HepG2 (cell line): ENCODE results near the gene PYGB. TPM values are rescaled to one million over a fixed set of nuclear protein-coding genes. Genes with fewer than 3 reads are reported as not detected.
A peak's percentile ranks its signal among the peaks of the same experiment; 100 is the strongest.

Source experiments
- CENPX ChIP-seq: sonication (generic); formaldehyde crosslinking; IDR thresholded peaks from 2 replicates; pipeline ENCODE4 v1.9.0; 2021; ENCODE audit warnings: mild to moderate bottlenecking, missing genetic modification reagents, moderate library complexity
- CSRNP1 ChIP-seq: sonication (generic); formaldehyde crosslinking; IDR thresholded peaks from 2 replicates; pipeline ENCODE4 v1.8.1; 2023; ENCODE audit warnings: mild to moderate bottlenecking, missing genetic modification reagents
- CTCF ChIP-seq: sonication (generic); formaldehyde crosslinking; IDR thresholded peaks from 2 replicates; pipeline ENCODE4 v1.5.0; 2020; ENCODE audit warnings: mild to moderate bottlenecking, missing genetic modification reagents, moderate library complexity
- EED ChIP-seq: sonication (generic); formaldehyde crosslinking; IDR thresholded peaks from 2 replicates; pipeline ENCODE4 v1.5.0; 2020; ENCODE audit warnings: mild to moderate bottlenecking, missing genetic modification reagents
- EHMT2 ChIP-seq: fragments of 200-600 bp; sonication (generic); IDR thresholded peaks from 2 replicates; pipeline ENCODE4 v1.7.0; 2017; ENCODE audit warnings: antibody characterized with exemption, low read depth, low read length, borderline replicate concordance
- EZH2 ChIP-seq: conservative IDR thresholded peaks from 2 replicates; pipeline ENCODE4 v1.6.1; 2012; ENCODE audit warnings: mild to moderate bottlenecking, low read depth, low read length, moderate library complexity
- GATAD2A ChIP-seq: IDR thresholded peaks from 2 replicates; pipeline ENCODE4 v1.6.1; 2016
- ISL2 ChIP-seq: sonication (generic); formaldehyde crosslinking; IDR thresholded peaks from 2 replicates; pipeline ENCODE4 v1.5.0; 2020; ENCODE audit warnings: missing genetic modification reagents
- PATZ1 ChIP-seq: sonication (generic); formaldehyde crosslinking; IDR thresholded peaks from 2 replicates; pipeline ENCODE4 v1.4.0; 2020; ENCODE audit warnings: missing genetic modification reagents
- PRPF4 ChIP-seq: fragments of 200-400 bp; formaldehyde crosslinking; IDR thresholded peaks from 2 replicates; pipeline ENCODE4 v1.6.1; 2016; ENCODE audit warnings: low read length, low read depth; ENCODE audit not compliant: poor library complexity, severe bottlenecking
- SP140L ChIP-seq: sonication (generic); formaldehyde crosslinking; IDR thresholded peaks from 2 replicates; pipeline ENCODE4 v1.4.0; 2020; ENCODE audit warnings: missing genetic modification reagents, borderline replicate concordance
- STAT6 ChIP-seq: sonication (generic); formaldehyde crosslinking; IDR thresholded peaks from 2 replicates; pipeline ENCODE4 v1.4.0; 2020; ENCODE audit warnings: missing genetic modification reagents, mild to moderate bottlenecking, borderline replicate concordance
- SUZ12 ChIP-seq: fragments of 150-350 bp; IDR thresholded peaks from 2 replicates; pipeline ENCODE4 v1.6.1; 2014; ENCODE audit warnings: low read depth, low read length
- THAP8 ChIP-seq: sonication (generic); formaldehyde crosslinking; IDR thresholded peaks from 2 replicates; pipeline ENCODE4 v1.5.1; 2020; ENCODE audit warnings: missing genetic modification reagents, mild to moderate bottlenecking, borderline replicate concordance
- THAP9 ChIP-seq: sonication (generic); formaldehyde crosslinking; IDR thresholded peaks from 2 replicates; pipeline ENCODE4; 2020; ENCODE audit warnings: missing genetic modification reagents, mild to moderate bottlenecking, borderline replicate concordance
- ZNF251 ChIP-seq: sonication (generic); formaldehyde crosslinking; IDR thresholded peaks from 2 replicates; pipeline ENCODE4 v1.9.0; 2021; ENCODE audit warnings: mild to moderate bottlenecking, missing genetic modification reagents
- polyA plus RNA-seq, 8 experiments: library from polyadenylated mRNA; depleted of rRNA in 3 of 8; stranded (reverse) in 7 of 8; unstranded in 1 of 8; fragments of >200 nt; fragmentation: Illumina TruSeq in 4 of 8; extraction: Trizol in 4 of 8; gene quantifications; 2 replicates each; pipeline versions ENCODE4 v1.2.1 to v1.2.3, GENCODE V29; 2011 to 2016; ENCODE audit warnings: low read depth in 4 of 8, missing spikeins in 1 of 8, mixed read lengths in 1 of 8; ENCODE audit not compliant: insufficient read depth in 1 of 8
- total RNA-seq, 5 experiments: library from RNA; depleted of rRNA; stranded (reverse); fragments of >200 nt; fragmentation: Illumina TruSeq; extraction: Trizol; gene quantifications; 2 replicates each; pipeline ENCODE4 v1.2.3, GENCODE V29; 2016; ENCODE audit warnings: low read depth in 1 of 5

Gene PYGB
- total and polyA plus RNA-seq, 2 of the 13 experiments (the other 11 are each of a cell fraction or from before 2014, with no cell fraction given) = 24.2 to 86.3 TPM

GRCh38 chr20:25236450-25237304 lies 11.2 kb upstream of the PYGB start (continued):
- 0 out of 2 replicates have a peak, but pooled peaks have one; percentile 8 for TF ChIP-seq CTCF
- TF ChIP-seq EZH2 = peak; percentile 11; the same call in 1 of the 2 replicates
- no peak for TF ChIP-seq ISL2 (CRISPR knock-in tag)
- TF ChIP-seq EED (CRISPR knock-in tag) = 0 out of 2 replicates have a peak, but pooled peaks have one; percentile 8
- no peak for TF ChIP-seq THAP9 (CRISPR knock-in tag)
- TF ChIP-seq GATAD2A (CRISPR knock-in tag) = no peak
- no peak for TF ChIP-seq CENPX (CRISPR knock-in tag)
- TF ChIP-seq PATZ1 = no peak
- TF ChIP-seq SUZ12 = no peak
- no peak for TF ChIP-seq SP140L (CRISPR knock-in tag)
- no peak for TF ChIP-seq PRPF4
- TF ChIP-seq EHMT2 = no peak
- no peak for TF ChIP-seq STAT6
- TF ChIP-seq CSRNP1 (CRISPR knock-in tag) = no peak
- no peak for TF ChIP-seq THAP8 (CRISPR knock-in tag)
- TF ChIP-seq ZNF251 (CRISPR knock-in tag) = no peak
